Stimulated activated CD8-positive, alpha-beta memory T cell treated with anti-CD3 and anti-CD28 coated beads, Interleukin-7, amount 100 ng/mL, for 4 hours (primary cell): Measurements from ENCODE around the gene WASF2.
"Not testable (repeated sequence)": the region's sequence is repeated elsewhere in the genome, so short reads cannot be mapped to it uniquely, and the experiment has no call there.

Source experiments
- DNase-seq, 2 donors: peaks; one replicate each; pipeline ENCODE4 v3.0.0-alpha.2; 2020; ENCODE audit warnings: low read depth in 2 of 2

Gene WASF2

DNA sequence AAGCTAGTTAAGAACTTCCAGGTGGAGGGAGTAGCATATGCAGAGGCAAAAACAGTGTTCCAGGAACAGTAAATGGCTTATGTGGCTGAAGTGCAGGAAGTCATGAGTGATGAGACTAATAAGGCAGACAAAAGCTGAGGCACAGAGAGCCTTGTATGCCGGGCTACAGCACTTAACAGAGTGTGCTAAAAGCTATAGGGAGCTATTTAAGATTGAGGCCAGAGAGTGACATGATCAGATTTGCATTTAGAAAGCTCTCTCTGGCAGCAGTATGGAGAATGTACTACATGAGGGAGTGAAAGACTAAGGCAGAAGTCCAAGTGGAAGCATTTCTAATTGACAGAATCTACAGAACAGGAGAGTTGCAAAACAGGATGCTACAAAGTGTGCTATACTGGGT, 38.6 kb downstream of the WASF2 start:
- no peak for DNase-seq

DNA sequence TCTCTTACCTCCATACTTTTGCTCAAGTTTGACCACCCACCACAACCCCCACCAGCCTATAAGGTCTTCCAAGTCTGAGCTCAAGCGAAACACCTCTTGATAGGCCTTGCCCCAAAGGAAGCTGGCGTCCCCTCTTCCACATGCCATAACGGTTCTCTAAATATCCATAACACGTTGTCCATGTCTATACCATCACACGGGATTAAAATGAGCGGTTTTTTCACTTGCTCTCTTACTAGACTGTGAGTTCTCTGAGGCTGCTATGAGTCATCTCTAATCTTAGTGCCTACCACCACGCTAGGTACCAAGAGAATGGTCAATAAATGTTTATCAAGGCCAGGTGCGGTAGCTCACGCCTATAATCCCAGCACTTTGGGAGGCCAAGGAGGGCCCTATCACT, 41.0 kb downstream of the WASF2 start:
- no peak for DNase-seq

DNA sequence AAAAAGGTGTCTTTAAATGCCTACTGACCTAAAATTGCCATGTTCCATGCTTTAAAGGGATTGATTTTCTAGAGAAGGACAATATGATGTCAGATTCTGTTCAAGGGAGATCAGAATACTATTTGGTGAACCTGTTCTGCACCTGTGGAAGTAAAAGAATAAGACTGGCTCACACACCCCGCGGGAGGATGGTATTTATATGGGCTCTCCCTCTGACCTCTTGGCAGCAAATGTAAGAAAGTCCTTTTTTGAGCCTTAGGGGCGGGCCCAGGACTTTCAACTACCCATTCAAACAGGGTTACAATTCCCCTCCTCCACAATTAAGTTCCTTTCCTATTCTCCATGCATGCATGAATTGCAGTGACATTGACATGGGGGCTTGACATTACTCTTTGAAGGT, 42.1 kb downstream of the WASF2 start:
- no peak for DNase-seq

DNA sequence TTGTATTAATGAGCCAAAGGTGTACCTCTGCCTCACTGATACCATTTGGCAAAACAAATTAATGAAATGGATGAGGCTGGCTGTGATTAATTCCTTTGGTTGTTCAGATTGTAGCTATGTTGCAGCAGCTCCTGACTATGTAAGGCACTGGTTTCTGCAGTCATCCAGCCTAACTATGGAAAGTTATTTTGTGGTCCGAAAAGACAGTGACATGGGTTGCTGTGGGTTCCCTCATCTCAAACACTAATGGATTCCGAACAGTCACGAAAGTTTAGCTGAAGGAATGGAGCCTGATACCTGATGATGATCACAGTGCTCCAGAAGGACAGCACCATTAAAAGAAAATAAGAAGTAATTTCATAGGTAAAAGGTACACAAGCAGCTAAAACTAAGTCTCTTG, 42.6 kb downstream of the WASF2 start:
- no peak for DNase-seq

DNA sequence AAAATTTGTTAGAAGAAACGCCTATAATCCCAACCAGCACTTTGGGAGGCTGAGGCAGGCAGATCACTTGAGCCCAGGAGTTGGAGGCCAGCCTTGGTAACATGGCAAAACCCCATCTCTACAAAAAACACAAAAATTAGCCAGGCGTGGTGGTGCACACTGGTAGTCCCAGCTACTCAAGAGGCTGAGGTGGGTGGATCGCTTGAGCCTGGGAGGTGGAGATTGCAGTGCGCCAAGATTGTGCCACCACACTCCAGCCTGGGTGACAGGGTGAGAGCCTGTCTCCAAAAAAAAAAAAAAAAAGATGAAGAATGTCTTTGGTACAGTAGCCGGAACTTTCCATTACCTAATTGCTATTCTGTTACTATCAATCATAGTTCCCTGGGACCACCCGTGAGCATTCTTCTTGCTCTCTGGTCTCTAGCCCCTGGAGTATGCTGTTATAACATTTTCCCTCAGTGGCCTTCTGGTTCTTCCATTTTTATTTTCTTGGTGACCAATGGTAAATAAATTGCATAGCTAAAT, 43.4 kb downstream of the WASF2 start:
- DNase-seq = no peak

DNA sequence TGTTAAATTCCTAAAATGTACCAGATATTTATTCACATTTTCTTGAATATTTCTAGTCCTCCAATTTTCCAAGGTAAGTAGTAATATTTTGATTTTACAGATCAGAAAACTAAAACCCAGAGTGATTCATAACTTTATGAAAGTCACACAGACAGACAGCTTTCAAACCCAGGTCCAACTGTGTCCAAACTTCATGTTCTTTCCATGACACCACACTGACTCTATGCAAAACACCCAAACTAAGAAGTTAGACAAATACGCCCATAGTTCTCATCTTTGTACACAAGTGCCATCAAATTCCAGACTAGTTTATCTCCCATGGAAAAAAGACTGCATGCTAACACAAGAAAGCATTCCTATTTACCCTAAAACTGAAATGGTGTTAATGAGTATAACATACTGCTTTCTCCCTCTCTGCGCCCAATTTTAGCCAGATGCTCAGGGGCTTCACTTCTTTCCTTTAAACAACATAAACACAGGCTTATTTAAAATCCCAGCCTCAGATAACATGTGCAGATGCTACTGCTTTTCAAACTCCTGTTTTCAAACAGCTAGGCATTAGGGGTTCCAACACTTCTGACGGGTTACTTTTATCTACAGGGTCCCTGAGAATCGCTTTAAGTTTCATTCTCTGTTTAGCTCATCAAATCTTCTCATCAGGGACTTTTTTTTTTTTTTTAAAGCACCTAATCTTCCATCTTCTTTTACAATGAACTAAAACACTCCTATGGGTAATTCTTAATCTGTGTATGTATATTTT, 44.6 kb downstream of the WASF2 start:
- DNase-seq = no peak

DNA sequence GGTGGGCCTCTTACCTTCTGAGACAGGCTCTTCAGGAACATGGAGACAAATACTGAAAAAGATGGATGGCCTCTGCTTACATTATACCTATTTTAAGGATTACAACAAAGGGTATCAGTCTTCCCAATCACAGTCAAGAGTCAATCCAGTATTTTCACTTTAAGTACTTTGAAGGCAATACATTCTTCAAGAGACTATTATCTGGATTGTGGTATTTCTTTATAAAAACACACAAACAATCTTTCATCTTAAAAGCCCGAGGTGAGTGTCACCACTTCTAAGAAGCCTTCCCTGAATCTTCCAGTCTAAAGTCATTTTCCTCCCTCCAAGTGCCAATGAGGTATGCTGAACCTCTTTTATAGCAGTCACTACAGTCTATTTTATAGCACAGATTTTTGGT, 45.3 kb downstream of the WASF2 start:
- DNase-seq = no peak

DNA sequence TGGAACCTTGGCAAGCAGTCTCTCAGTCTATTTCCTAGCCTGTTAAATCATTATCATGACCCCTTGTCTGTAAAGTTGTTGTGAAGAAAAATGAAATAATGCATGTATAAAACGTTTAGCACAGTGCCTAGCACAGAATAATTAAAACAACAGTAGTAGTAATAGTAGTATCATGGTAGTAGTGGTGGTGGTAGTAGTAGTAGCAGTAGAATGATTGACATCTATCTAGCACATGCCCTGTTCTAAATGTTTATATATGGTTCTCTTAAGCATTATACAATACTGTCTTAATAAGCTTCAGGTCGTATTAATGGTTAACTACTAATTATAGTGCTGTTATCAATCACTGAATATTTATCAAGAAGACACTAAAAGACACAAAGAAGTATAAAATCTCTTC, 50.8 kb downstream of the WASF2 start:
- DNase-seq = no peak

DNA sequence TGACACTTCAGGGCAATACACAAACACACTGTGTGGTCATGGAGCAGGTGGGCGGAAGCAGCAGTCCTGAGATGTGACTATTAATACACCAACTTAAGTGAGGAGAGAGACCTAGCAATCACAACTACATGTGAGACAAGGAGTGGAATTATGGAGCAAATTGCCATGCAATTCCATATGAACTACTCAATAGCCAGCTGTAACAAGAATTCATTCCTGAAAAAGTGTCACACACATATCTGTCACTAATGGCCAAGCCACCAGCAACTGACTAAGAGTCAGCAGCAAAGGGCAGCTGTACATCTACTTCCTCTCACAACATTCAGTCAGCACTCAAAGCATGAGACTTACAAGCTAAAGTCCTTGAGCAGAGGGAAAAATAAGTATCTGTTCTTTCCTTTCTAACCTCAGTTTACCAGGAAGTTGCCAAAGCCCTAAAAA, 51.3 kb downstream of the WASF2 start:
- no peak for DNase-seq

DNA sequence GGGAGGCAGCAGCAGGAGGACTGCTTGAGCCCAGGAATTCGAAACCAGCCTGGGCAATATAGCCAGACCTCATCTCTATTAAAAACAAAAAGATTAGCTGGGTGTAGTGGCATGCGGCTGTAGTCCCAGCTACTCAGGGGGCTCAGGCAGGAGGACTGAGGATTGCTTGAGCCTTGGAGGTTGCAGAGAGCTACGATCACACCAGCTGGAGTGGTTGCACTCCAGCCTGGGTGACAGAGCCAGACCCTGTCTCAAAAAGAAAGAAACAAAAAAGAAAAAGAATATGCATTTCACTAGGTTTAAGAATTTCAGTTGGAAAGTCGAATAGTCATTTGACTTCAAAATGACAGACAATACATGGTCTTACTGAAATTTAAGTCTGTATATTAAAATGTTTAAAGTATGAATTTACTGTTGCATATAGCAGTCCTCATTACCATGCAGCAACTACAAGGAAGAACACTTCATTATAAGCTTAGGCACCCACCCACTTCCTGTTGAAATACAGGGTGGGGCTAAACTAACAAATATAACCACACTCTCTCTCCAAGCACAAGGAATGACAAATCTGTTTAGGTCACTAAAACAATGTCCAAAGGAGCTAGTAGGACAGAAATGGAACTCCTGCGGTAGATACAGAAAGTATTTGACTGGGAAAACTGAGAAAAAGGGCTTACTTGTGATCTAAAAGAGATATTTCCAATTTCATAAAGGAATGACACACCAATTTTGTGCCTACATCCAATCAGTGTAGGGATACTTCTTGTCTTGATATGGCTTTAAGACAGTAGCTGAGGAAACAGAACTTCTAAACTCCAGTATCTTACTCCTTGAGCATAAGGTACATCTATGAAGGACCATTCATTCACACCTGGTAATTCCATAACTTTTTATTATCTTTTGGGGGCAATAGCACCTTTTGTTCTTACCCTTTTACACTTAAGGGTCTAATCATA, 53.5 kb downstream of the WASF2 start:
- DNase-seq = no peak

DNA sequence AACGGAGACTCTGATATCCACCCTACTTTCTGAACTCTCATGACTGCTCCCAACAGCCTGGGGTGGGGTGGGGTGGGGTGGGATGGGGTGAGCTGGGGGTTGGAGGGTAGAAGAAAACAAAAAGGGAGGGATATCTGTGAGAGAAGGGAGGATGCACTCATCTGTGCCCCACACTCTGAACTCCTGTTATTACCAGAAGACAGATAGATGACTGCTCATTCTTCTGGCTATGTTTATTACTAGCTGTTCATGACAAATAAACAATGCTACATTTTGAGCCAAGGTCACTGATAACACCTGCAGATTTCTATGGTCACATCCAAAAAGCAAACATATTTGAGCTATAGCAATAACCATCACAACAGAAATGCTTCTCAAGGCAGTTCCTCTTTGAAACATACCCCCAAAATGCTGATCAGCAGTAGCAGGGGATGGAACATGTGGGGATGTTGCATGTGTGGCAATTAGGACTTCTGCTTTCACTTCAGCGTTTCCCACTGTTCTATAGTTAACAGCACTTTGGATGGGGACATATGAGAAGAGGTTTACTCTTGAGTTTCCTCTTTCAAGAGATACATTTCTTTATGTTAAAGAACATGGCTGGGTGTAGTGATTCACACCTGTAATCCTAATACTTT, 54.3 kb downstream of the WASF2 start:
- no peak for DNase-seq

DNA sequence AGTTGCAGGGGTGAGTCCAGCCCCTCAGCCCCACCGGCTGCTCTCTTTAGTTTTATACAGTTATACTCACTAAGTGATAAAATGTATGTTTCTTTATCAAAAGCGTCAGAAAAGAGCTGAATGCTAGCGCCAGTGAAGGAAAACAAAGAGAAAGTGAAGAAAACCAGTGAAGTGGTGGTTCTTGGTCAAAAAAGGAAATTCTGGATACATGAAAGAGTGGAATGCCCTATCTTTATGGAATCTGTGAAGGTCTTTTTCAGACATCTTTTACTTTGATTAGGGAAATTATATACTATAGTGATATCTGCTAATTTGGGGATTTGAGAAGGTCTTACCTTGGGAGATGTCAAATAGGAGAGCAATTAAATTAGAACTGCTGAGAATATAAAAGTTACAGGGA, 56.3 kb downstream of the WASF2 start:
- no peak for DNase-seq

DNA sequence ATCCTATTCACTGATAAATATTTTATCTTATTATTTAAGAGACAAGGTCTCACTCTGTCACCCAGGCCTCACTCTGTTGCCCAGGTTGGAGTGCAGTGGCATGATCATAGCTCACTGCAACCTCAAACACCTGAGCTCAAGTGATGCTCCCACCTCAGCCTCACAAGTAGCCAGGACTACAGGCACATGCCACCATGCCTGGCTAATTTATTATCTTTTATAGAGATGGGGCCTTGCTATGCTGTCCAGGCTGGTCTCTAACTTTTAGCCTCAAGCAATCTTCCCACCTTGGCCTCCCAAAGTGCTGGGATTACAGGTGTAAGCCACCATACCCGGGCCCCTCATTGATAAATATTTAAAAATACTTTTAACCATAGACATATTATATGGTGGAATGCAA, 57.2 kb downstream of the WASF2 start:
- not testable (repeated sequence) for DNase-seq

DNA sequence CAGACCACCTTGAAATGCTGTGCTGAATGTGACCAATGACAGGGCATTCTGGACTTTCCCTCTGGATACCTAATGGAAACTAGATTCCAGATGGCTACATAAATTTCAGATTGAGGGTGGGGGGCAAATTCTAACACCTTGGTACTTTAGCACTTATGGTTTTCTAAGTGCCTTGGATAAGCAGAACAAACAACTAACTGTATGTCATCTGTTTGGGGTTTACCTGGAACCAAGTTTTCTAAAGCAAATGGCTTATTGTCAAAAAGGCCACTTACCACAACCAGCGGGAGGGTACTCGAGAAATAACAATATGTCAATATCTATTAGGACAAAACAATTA, 58.4 kb downstream of the WASF2 start:
- DNase-seq = no peak

DNA sequence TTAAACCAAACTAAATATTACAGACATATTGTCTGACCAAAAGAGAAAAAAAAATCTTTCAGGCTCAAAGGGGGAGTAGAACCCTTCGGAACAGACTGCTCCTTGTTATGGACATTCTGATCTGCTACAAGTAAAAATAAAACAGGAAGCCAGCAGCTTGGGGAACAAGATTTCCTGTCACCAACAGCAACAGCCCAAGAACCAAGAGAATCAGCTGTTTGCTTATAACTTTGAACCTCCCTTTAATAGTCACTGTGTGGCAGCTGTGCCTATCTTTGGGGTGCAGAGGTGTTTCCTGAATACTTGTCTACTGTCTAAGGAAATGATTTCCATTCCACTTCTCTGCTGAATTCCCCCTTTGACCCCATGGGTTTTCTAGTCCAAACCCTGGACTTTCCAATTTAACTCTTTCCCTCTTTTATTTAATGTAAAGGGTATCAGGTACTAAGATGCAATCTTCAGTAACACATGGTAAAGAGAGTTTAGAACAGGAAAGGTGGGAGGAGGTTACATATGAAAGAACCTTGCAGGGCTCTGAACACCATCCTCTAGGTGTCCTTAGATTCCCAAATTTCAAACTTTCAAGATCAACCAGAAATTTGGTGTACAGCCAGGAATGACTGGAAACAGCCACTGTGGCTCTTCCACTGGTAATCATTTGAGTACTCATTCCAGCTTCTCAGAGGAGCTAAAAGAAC, 58.9 kb downstream of the WASF2 start:
- DNase-seq = no peak

DNA sequence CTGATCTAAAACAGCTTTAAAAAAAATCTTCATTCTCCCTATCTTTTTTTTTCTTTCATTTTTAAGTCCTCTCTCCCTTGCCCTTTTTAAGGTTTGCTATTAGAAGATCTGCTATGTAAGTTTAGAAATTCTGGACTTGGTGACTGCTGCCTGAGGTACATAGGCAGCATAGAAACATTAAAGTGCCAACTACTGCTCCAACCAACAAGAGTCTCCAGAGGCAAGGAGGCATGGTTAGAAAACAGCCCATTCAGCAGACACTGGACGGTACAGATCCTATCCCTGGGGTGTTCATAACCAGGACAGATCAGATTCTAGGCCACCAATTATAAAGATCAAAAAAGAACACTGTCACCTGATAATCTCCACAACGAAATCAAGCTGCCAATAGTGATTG, 60.9 kb downstream of the WASF2 start:
- DNase-seq = no peak

DNA sequence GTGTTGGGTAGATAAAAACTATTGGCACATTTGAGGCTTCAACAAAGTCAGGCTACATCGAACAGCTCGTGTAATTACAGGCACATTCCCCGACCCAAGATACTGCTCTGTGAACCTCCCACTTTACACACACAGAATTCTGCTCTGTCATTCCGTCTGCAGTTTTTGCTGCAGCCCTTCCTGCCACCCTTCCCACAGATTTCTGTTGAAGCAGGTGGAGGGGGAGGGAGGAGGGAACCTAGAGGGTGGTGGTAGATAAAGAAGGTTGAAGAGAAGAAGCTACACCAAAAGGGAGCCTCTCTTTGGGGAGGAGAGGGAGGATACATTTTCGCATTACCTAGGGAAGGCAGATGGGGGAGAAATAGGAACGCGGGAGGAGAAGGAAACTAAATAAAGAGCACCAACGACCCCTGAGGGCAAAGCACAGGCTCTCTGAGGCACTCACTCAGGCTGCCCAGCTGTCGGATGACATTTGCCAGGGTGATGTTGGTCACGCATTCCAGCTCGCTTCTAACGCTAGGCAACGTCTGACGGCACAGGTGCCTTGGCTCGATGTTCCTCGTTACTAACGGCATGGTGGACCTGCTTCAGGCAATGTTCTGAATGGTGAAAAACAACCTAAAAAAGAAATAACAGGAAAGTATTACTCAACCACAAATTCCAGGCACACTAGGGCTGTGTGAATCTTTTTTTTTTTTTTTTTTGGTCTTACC, 61.5 kb downstream of the WASF2 start:
- no peak for DNase-seq

DNA sequence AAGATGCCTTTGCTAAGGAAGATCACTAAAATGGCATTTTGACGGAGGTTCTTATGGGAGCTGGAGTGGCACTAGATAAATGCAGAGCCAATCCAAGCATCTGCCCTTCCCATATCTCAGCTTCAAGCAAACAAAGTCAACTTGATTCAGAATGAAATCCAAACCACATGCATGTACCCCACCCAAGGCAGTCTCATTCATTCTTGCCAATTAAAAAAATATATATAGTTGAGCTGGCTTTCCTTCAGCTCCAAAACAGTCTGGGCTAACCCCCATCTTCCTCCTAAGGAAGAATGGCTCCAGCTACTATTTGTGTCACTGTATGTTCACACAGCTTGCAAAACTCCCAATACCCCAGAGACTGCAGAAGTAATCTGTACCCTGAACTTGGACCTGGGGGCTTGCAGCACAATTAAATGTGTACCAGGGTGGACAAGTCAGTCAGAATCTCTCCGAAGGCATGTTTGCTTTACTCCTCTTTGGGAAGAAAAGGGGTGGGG, 62.1 kb downstream of the WASF2 start:
- DNase-seq = no peak

DNA sequence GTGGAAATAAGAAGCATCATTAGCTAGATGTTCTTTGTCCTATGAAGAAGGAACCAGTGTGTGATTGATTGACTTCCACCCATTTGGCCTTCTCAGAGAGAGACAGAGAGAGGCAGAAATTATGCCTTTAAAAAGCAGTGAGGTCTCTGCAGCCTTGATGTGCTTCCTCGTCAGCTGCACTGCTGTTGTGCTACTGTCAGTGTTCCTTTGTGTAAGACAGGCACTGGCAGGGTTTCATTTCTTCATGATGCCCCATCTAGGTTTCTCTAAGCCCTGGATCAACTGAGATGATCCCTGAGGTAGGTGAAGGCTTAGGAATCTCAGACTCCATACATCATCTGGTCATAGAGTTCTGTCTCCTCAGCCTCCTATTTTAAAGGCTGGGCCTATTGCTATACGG, 62.6 kb downstream of the WASF2 start:
- DNase-seq = no peak

DNA sequence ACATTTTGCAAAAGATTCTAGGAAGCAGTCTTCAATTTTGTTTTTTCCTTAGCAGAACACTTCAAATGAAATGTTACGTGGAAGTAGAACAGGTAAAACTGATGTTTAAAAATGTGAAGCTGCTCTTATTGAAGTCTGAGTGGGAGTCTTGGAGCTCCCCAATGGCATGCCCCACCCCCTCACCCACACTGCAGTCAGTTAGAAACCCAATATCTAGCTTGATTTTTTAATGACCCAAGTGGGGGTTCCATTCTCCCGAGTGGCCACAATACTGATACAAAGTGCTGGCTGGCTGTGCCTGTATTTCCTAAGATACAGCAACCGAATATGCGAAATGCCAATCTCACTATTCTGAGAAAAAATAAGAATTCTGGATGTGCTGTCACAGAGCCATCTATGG, 66.3 kb downstream of the WASF2 start:
- no peak for DNase-seq
